GM19099 (cell line): ENCODE results near the gene FBXL13.

ENCODE experiments used
- POLR2A ChIP-seq: IDR thresholded peaks from 3 replicates; pipeline ENCODE4 v1.6.1; 2011; ENCODE audit warnings: low read depth; ENCODE audit not compliant: insufficient read length; ENCODE audit errors: extremely low read depth

The FBXL13 gene

DNA sequence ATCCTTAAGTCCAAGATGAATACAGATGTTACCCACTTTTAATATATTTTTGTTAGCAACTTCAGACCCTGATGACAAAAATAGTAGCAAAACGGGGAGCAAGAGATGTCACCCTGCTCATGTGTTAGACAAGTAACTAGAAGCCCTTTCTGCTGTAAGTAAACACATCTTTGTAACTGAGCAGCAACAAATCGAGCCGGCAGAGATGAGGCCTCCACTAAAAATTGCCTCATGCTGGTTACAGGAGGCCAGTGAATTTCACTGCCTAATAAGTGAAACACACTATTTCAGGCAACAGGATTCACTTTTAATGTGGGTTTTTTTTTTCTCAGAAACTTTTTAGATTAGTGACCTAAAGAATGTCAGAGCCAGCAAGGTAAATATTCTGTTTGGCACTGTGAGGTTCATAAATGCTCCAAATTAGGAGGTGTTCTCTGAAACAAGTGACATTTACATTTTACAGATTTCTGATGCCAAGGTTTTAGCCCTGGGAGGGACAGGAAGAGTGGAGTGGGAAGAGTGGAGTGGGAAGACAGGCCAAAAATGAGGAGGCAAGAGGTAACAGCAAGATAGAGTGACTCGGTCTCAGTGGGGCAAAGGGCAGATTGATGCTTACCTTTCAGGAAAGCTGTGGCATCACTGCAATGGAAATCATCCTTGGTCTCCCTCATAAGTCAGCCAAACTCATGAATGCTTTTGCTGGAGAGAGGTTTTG, 215.4 kb downstream of the FBXL13 start:
- TF ChIP-seq POLR2A, result no peak

DNA sequence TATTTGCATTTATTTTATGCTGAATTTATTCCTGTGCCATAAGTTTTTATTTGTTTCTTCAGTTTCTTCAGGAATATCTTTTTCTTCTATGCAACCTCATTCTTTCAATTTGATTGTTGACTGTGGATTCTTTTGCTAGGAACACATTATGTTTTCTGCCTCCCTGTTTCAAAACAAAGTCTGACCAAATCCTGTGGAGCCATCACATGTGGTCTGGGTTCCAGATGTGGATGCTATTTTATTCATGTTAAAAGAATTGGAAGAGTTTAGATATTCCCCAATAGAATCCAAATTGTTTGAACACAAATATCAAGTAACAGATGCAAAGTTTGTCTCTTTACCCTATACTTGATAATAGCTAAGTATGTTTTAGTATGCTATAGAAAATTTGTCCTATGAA, 218.6 kb downstream of the FBXL13 start:
- TF ChIP-seq POLR2A, result no peak

DNA sequence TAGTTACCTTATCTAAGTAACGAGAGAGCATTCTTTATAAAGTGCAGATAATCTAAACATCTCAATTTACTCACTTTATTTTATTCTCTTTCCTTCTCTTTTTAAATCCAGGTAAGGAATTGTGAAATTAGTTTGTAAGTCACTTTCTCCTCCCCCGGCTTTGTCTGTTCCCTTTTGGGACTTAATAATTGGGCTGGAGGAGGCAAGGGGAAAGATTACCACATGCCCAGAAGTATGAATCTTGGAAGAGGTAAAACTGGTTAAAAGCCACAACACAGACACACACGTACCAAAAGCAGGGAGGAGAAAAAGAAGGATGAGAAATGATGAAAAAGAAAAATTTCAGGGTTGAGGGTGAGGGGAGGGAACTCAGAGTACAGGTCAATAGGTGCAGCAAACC, 225.1 kb downstream of the FBXL13 start:
- TF ChIP-seq POLR2A, result no peak

DNA sequence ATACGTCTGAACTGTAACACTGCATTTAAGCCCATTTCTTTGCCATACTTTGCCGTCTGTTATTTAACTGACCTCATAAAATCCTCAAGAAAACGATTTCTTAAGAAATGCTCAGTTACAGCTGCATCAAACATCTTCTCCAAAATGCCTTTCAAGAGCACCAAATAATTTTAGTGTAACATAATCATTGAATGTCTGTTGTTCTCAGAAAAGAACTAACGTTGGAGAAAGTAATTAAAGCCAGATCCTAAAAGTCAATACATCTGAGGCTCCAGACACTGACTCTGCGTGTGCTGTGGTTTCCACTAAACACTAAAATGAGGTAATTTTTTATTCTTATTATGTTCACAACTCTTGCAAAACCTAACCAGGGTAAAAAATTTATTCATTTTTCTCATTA, 225.5 kb downstream of the FBXL13 start:
- TF ChIP-seq POLR2A, result no peak

DNA sequence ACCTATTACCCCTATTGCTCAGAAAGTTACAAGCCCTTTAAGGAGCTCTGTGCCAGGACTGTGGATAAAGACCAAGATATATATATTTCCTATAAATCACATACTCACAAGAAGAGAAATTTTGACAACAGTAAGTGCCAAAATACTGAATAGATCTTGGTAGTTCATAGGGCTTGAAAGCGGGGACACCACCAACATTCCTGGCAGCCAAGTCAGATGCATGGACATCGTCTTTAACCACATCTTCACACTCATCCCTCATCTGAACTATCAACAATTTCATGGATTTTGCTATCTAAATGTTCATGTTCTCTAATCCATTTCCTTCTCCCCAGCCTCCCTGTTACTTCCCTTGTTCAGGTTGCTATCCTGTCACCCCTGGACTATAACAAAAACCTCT, 229.2 kb downstream of the FBXL13 start:
- no peak for TF ChIP-seq POLR2A

DNA sequence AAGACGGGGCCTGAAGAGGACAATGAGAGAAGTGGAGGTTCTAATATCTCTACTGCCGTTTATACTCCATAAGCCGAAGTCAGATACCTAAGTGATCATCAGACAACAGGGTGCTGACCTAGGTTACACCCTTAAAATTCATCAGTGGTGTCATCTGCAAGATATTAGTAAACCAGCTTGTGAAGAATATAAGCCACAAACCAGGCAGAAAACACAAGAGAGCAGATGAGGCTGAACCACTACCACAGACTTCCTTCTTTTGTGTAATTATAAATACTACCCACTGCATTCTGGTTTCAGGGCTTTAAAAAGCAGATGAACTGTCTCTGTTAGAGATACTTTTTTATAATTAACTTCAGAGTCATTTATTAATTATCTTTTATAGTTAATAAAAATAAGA, 230.7 kb downstream of the FBXL13 start:
- no peak for TF ChIP-seq POLR2A

DNA sequence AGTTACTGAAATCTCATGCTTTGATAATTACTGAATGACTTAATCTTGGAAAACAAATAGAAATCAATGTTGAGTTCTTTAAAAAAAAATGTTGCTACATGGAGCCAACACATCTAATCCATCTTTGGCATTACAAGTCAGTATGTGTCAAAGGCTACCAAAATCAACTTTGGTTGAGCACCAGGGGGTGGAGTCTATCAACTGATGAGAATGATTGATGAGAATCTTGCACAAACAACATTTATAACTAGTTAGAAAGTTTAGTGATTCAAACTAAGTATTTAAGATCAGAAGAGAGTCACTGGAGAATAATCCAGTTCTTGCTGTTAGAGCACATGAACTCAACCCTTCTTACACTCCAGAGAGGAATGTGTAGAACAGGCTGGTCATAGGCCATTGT, 232.3 kb downstream of the FBXL13 start:
- no peak for TF ChIP-seq POLR2A

DNA sequence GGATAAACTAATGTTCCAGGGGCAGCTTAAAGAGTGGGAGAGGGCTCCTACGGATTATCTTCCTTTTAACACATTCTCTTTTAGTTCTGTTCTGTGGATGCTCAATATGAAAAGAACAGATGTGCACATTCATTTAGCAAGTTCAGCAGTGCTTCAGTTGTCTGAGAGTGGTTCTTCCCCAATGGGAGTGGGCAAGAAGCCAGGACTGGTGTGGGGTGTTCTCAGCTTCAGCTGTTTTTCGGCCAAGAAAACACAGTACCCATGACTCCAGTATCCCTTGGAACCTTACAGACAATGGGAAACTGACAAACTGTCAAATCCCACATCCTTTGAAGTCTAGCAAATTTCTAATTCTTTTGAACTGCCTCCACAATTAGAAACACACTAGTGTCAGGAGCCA, 233.3 kb downstream of the FBXL13 start:
- TF ChIP-seq POLR2A, result no peak

DNA sequence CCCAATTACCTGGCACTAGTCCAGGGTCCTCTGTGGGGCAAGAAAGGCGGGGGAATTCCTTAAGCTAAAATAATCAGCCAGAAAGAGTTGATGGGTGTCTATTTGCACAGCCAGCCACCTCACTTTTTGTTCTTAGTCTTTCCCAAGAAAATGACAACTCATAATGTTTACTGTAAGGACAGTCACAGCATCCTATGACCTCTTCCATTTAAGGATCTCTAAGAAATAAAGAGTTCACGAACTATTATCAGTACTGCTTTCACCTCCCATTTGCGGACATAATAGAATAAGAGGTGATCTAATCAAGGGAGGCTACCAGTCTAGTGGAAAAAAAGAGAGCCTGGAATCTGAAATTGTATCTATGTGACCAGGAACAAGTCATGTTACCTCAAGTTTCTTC, 234.2 kb downstream of the FBXL13 start:
- TF ChIP-seq POLR2A, result no peak

DNA sequence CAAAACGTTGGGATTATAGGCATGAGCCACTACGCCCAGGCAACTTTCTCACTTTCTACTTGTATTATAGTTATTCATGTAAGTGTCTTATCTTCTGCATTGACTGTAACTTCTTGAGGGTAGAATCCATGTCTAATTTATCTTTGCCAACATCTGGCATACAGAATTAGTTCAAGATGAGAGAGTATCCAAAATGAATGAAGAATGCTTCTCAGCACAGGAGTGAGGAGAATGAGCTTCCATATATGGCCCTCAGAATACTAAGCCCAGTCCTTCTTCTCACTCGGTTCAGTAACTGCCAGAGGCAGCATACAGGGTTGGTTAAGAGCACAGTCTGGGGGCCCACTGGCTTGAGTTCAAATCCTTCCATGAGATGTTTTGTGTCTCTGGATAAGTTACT, 236.8 kb downstream of the FBXL13 start:
- no peak for TF ChIP-seq POLR2A

DNA sequence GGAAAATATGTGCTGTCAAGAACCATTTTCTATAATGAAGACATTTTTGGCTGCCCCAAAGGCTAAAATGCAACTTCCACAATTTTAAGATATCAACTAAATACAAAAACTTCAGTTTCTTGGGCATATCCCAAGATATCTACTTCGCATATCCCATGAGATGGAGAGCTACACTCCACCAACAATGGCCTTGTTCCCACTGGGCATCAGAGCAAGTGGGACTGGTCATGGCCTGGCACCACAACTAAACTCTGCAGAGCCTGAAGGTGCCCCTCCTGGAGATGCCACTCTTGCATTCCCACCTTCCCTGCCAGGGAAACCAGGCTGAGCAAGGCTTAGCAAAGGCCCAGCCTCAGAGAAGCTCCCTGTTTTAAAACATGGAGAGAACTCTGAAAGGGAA, 237.6 kb downstream of the FBXL13 start:
- no peak for TF ChIP-seq POLR2A

DNA sequence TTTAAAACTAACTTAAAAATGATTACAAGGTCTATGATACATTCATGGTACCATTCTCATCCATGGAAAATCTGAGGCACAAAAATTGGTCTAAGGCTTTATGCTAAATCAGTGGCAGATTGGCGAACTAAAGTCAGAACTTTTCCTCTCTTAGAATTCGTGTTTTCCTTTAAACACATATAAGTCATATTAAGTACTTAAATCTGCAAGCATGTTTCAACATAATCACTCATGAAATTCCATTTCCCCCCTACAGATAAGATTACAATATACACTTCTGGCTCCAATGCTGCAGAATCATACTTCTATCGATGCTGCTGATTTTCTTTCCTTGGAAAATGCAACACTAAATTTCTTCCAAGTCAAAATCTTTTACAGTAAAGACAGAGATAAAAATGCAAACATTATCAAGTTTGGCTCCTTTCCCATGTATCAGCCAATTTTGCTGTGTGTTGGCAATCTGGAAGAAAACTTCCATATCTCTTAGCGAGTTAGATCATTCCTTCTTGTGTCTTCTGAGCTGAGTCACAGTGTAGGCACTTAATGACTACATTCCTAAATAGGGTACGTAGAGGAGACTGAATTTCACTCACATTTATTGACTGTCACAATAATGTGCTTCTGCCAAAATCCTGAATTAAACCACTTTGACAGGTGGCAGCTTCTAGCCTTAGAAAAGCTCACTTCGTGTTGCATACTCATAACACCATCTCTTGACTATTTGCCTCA, 238.2 kb downstream of the FBXL13 start:
- TF ChIP-seq POLR2A, result no peak

DNA sequence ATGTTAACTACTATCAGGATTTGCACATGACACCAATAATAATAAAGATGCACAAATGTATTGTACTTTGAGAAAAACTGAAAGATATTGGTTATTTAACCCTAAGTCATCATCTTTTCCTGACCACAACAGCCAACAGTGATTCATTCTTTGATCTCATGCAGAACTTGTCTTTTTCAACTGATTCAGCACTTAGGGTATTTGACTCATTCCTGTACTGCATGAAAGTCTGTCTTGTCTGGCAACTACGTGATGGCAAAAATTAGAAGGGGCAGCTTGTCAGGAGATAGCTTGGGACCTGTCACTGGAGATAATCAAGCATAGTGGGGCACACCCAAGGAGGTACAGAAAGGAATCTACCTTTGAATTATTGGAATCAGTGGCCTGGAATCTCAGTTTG, 239.6 kb downstream of the FBXL13 start:
- no peak for TF ChIP-seq POLR2A

DNA sequence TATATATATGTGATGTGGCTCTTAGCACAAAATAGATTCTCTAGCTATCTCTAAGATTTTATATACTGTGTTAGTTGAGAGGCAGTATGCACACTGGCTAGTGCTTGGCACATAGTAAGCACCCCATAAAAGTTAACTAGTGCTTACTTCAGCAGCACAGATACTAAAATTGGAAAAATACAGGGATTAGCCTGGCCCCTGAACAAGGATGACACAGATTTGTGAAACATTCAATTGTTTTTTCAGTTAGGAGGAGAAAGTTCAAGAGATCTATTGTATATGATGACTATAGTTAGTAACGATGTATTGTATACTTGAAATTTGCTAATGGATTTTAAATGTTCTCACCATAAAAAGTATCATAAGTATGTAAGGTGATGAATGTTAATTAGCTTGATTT, 240.1 kb downstream of the FBXL13 start:
- no peak for TF ChIP-seq POLR2A

DNA sequence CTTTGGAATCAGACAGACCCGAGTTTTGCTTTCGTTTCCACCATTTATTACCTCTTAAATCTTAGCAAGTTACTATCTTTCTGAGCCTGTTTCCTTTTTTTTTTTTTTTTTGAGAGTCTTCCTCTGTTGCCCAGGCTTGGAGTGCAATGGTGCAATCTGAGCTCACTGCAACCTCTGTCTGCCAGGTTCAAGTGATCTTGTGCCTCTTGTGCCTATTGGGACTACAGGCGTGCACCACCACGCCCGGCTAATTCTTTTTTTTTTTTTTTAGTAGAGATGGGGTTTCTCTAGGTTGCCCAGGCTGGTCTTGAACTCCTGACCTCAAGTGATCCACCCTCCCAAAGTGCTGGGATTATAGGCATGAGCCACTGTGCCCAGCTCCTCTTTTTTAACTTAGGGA, 241.3 kb downstream of the FBXL13 start:
- TF ChIP-seq POLR2A, result no peak

DNA sequence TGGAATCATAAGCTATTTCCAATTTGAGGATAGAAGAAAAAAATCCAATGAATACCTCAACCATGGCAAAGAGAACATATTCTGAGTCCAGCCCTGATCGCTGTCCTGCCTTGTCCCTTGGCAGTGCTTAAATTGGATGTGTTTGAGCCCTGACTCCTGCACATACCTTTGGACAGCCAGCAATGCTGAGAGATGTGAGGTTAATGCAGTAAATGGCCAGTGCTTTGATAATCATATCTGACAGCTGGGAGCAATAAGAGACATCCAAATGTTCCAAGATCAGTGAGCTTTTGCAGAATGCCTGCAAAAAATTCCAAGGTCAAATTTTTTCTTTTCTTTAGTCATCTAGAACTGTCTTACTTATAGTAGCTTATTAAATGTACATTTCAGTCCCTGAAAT, 241.9 kb downstream of the FBXL13 start:
- TF ChIP-seq POLR2A, result no peak
